Progenitor cell of endocrine pancreas (in vitro differentiated cells): ENCODE data around the gene IGF2. TPM values are rescaled to one million over a fixed set of nuclear protein-coding genes. Genes with fewer than 3 reads are reported as not detected.

ENCODE experiments used
- DNase-seq: peaks from one replicate; pipeline ENCODE4 v3.0.0; 2021; ENCODE audit warnings: low spot score; ENCODE audit not compliant: unreplicated experiment
- H3K27ac Mint-ChIP-seq: 2 replicates; pipeline ENCODE4 v1.8.0; 2021; ENCODE audit warnings: mild to moderate bottlenecking, moderate library complexity, mixed read lengths
- H3K27me3 Mint-ChIP-seq: 2 replicates; pipeline ENCODE4 v1.8.0; 2021; ENCODE audit warnings: mixed read lengths
- H3K36me3 Mint-ChIP-seq: 2 replicates; pipeline ENCODE4 v1.8.0; 2022; ENCODE audit warnings: mixed read lengths; ENCODE audit not compliant: insufficient read depth
- H3K4me1 Mint-ChIP-seq: 2 replicates; pipeline ENCODE4 v1.8.0; 2021; ENCODE audit warnings: low read depth, mixed read lengths
- H3K4me3 Mint-ChIP-seq: 2 replicates; pipeline ENCODE4 v1.8.0; 2021; ENCODE audit warnings: low read depth, mild to moderate bottlenecking, moderate library complexity, mixed read lengths
- H3K9me3 Mint-ChIP-seq: 2 replicates; pipeline ENCODE4 v1.8.0; 2021; ENCODE audit warnings: low read depth, mixed read lengths
- CTCF ChIP-seq: fragments of 200-600 bp; sonication (generic); IDR thresholded peaks from one replicate; pipeline ENCODE4 v1.5.0; 2021; ENCODE audit warnings: antibody characterized with exemption, mild to moderate bottlenecking; ENCODE audit not compliant: unreplicated experiment
- total RNA-seq: library from RNA; stranded (reverse); gene quantifications from 2 replicates; pipeline ENCODE4 v1.2.1, GENCODE V29; 2021

IGF2 gene
- total RNA-seq, 1 donor from 2014 or later: 5,100 TPM

DNA sequence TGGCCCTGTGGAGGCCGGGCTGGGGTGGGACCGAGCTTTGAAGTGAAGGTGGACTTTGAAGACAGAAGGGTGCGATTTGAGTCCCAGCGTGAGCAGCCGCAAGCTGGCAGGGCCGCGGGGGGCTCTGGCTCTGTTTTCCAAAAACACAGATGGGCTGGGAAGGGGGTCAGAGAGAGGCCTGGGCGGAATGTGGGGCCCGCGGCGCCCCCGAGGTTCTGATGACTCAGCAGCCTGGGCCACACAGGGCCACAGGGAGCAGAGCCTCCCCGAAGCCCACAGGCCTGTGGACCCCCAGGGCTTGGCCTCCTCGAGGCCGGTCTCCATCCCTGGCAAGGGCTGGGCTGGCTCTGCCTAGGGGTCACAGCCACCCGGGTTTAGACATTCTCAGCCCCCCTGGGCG lies 15.7 kb upstream of the IGF2 start:
- Mint-ChIP-seq H3K36me3 (no peaks in the 10 kb centered on the region), H3K4me3 (no peak overlapping the region), H3K4me1 (peaks cover under 1% of the 10 kb centered on the region), H3K27ac (no peak overlapping the region), H3K9me3 (no peaks in the 10 kb centered on the region), H3K27me3 (peaks cover 15% of the 10 kb centered on the region)
- TF ChIP-seq CTCF: no peak
- no peak for DNase-seq

DNA sequence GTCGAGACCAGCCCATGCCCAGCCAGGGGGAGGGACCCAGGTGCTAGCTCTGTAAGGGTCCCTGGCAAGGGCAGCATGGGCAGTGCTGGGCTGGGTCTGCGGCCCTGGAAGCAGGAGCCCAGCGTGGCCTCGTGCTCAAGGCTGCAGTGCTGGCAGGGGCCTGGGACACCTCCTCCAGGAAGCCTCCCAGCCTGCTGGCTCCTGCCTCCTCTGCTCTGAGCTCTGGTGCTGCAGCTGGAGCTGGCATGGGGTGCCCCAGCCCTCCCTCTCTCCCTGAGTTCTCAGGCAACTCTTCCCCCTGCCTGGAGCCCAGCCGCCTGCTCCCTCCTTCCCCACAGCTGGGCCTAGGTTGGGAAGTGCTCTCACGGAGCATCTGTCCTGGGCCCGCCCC lies 15.0 kb upstream of the IGF2 start:
- no peak overlapping the region for H3K27ac Mint-ChIP-seq
- no peaks in the 10 kb centered on the region for H3K36me3 Mint-ChIP-seq
- H3K27me3 Mint-ChIP-seq: peaks cover 17% of the 10 kb centered on the region
- no peaks in the 10 kb centered on the region for H3K9me3 Mint-ChIP-seq
- H3K4me1 Mint-ChIP-seq: peaks cover 2% of the 10 kb centered on the region
- no peak for DNase-seq
- TF ChIP-seq CTCF: no peak
- no peak overlapping the region for H3K4me3 Mint-ChIP-seq

- H3K4me3 Mint-ChIP-seq: no peak overlapping the region
- H3K27me3 Mint-ChIP-seq: peaks cover 22% of the 10 kb centered on the region
- no peak for DNase-seq
- H3K36me3 Mint-ChIP-seq: no peaks in the 10 kb centered on the region
- H3K4me1 Mint-ChIP-seq: peaks cover 2% of the 10 kb centered on the region
- no peak overlapping the region for H3K27ac Mint-ChIP-seq
- H3K9me3 Mint-ChIP-seq: no peaks in the 10 kb centered on the region
- no peak for TF ChIP-seq CTCF
Measured at GRCh38 chr11:2153581-2154194, 14.5 kb upstream of the IGF2 start.

GRCh38 chr11:2151500-2152257 lies 12.5 kb upstream of the IGF2 start:
- no peaks in the 10 kb centered on the region for H3K9me3 Mint-ChIP-seq
- H3K4me1 Mint-ChIP-seq: peaks cover 2% of the 10 kb centered on the region
- peak; percentile 77 for TF ChIP-seq CTCF
- no peak overlapping the region for H3K27ac Mint-ChIP-seq
- H3K27me3 Mint-ChIP-seq: peaks cover 37% of the 10 kb centered on the region
- DNase-seq: peak; percentile 74
- H3K36me3 Mint-ChIP-seq: no peaks in the 10 kb centered on the region
- no peak overlapping the region for H3K4me3 Mint-ChIP-seq

GRCh38 chr11:2149864-2150847 lies 11.0 kb upstream of the IGF2 start:
- Mint-ChIP-seq H3K9me3 (no peaks in the 10 kb centered on the region), H3K27me3 (peaks cover 51% of the 10 kb centered on the region), H3K4me1 (peaks cover 4% of the 10 kb centered on the region), H3K27ac (no peak overlapping the region), H3K36me3 (peaks cover 3% of the 10 kb centered on the region), H3K4me3 (no peak overlapping the region)
- DNase-seq: no peak
- peak; percentile 68 for TF ChIP-seq CTCF
